Common myeloid progenitor, CD34-positive (primary cell): ENCODE results near the gene TMC3.
A peak's percentile ranks its signal among the peaks of the same experiment; 100 is the strongest.

Experiments used
- CTCF ChIA-PET: fragments of 350-600 bp; sonication (Branson Sonifier 250); formaldehyde crosslinking; loops from one replicate; lab custom pipeline; 2021; ENCODE audit warnings: antibody characterized with exemption; lab: Charles Lee
- POLR2A ChIA-PET: fragments of 350-600 bp; sonication (Branson Sonifier 250); formaldehyde crosslinking; loops from one replicate; lab custom pipeline; 2021; ENCODE audit warnings: antibody characterized with exemption; lab: Charles Lee
- DNase-seq, 3 donors: peaks; one replicate each; pipeline versions ENCODE4 v3.0.0 to v3.0.0-alpha.2; 2013
- H3K27ac ChIP-seq, 2 experiments: 1 replicate in 1 of 2; 2 replicates in 1 of 2; pipeline ENCODE4 v1.7.0; 2013; ENCODE audit warnings: inconsistent platforms in 2 of 2, low read length in 2 of 2, mild to moderate bottlenecking in 2 of 2, low read depth in 1 of 2, moderate library complexity in 1 of 2; ENCODE audit not compliant: severe bottlenecking in 2 of 2, insufficient read depth in 1 of 2, poor library complexity in 1 of 2
- H3K27me3 ChIP-seq, 5 experiments: replicated peaks in 2 of 5; 1 replicate in 3 of 5; 2 replicates in 2 of 5; pipeline versions ENCODE4 v1.6.1 to v1.7.0; 2013; ENCODE audit warnings: low read length in 4 of 5, mild to moderate bottlenecking in 2 of 5, moderate library complexity in 2 of 5, inconsistent platforms in 1 of 5; ENCODE audit not compliant: insufficient read depth in 5 of 5, control insufficient read depth in 4 of 5
- H3K36me3 ChIP-seq, 4 experiments: 1 replicate in 2 of 4; 2 replicates in 2 of 4; pipeline versions ENCODE4 v1.6.1 to v1.7.0; 2013; ENCODE audit warnings: low read length in 3 of 4, control low read depth in 1 of 4, mild to moderate bottlenecking in 1 of 4; ENCODE audit not compliant: control insufficient read depth in 4 of 4, insufficient read depth in 4 of 4
- H3K4me1 ChIP-seq, 4 experiments: 1 replicate in 3 of 4; 2 replicates in 1 of 4; pipeline versions ENCODE4 v1.6.1 to v1.7.1; 2013; ENCODE audit warnings: low read length in 3 of 4, mild to moderate bottlenecking in 3 of 4, control low read depth in 1 of 4, inconsistent platforms in 1 of 4, moderate library complexity in 1 of 4; ENCODE audit not compliant: control insufficient read depth in 4 of 4, insufficient read depth in 4 of 4; ENCODE audit errors: control extremely low read depth in 1 of 4
- H3K4me3 ChIP-seq, 7 experiments: 1 replicate in 4 of 7; 2 replicates in 3 of 7; pipeline versions ENCODE4 v1.5.1 to v1.7.0; 2013; ENCODE audit warnings: mild to moderate bottlenecking in 7 of 7, low read length in 6 of 7, moderate library complexity in 6 of 7, inconsistent platforms in 2 of 7, low read depth in 2 of 7, control low read depth in 1 of 7; ENCODE audit not compliant: insufficient read depth in 4 of 7, control insufficient read depth in 1 of 7; ENCODE audit errors: extremely low read depth in 1 of 7
- H3K9me3 ChIP-seq, 5 experiments: 1 replicate in 4 of 5; 2 replicates in 1 of 5; pipeline versions ENCODE4 v1.6.1 to v1.7.1; 2013; ENCODE audit warnings: low read length in 4 of 5, mild to moderate bottlenecking in 2 of 5, inconsistent platforms in 1 of 5, low read depth in 1 of 5, moderate library complexity in 1 of 5; ENCODE audit not compliant: control insufficient read depth in 4 of 5, insufficient read depth in 2 of 5; ENCODE audit errors: control extremely low read depth in 1 of 5
- WGBS: methylation state at CpG from one replicate; pipeline ENCODE4 v1.1.5; 2013; ENCODE audit not compliant: insufficient coverage; 5-methylcytosine and 5-hydroxymethylcytosine counted together

TMC3 gene

GRCh38 chr15:81295486-81296121 is 78.4 kb downstream of the TMC3 start:
- ChIA-PET CTCF (interaction anchor here (0.8 to 2.8 kb wide), 9 partner anchors 9 to 40 kb away, joined by 3 to 12 read pairs (median 6); no protein-coding TSS in a partner anchor), POLR2A (interaction anchor here (0.6 kb wide), 2 partner anchors 111 to 654 kb away, joined by 3 to 4 read pairs; no protein-coding TSS in a partner anchor)
- no peak for DNase-seq
- Histone ChIP-seq H3K27ac (peak overlapping the region in 1 of 2 experiments; percentile 73), H3K4me3 (peak overlapping the region in 3 of 7 experiments; percentile 70 to 84 (median 83)), H3K36me3 (peaks cover 0 to 16% (median 6%) of the 10 kb centered on the region in 4 experiments), H3K9me3 (no peaks in the 10 kb centered on the region), H3K27me3 (no peaks in the 10 kb centered on the region), H3K4me1 (peaks cover 53 to 98% (median 94%) of the 10 kb centered on the region in 4 experiments)
- 76% methylated on average over 2 of the region's 5 CpGs for WGBS

- CTCF ChIA-PET: interaction anchor here (1.0 to 3.3 kb wide), 5 partner anchors 13 to 41 kb away, joined by 4 to 15 read pairs (median 6); no protein-coding TSS in a partner anchor
- no peaks in the 10 kb centered on the region for H3K9me3 ChIP-seq
- H3K4me1 ChIP-seq: peaks cover 48 to 87% (median 83%) of the 10 kb centered on the region in 4 experiments
- H3K4me3 ChIP-seq: peak overlapping the region in 5 of 7 experiments; percentile 4 to 67 (median 47)
- no peak for DNase-seq
- peaks cover 0 to 7% (median under 1%) of the 10 kb centered on the region in 4 experiments for H3K36me3 ChIP-seq
- POLR2A ChIA-PET: interaction anchor here (1.2 kb wide), 1 partner anchor 14 kb away, joined by 5 read pairs; no protein-coding TSS in a partner anchor
- 25% methylated on average over 6 of the region's 6 CpGs for WGBS
- H3K27ac ChIP-seq: peak overlapping the region; percentile 55 to 65
- no peaks in the 10 kb centered on the region for H3K27me3 ChIP-seq
Observed at GRCh38 chr15:81294516-81294880, 79.5 kb downstream of the TMC3 start.

GRCh38 chr15:81293728-81294515 is 80.1 kb downstream of the TMC3 start:
- ChIA-PET CTCF (interaction anchor here (1.0 to 3.3 kb wide), 5 partner anchors 14 to 42 kb away, joined by 4 to 15 read pairs (median 6); no protein-coding TSS in a partner anchor), POLR2A (interaction anchor here (0.6 to 1.2 kb wide), 2 partner anchors 12 to 14 kb away, joined by 3 to 5 read pairs; no protein-coding TSS in a partner anchor)
- WGBS: 2% methylated on average over 8 of the region's 9 CpGs
- Histone ChIP-seq H3K9me3 (no peaks in the 10 kb centered on the region), H3K4me3 (peak overlapping the region in 6 of 7 experiments; percentile 4 to 67 (median 36)), H3K27me3 (no peaks in the 10 kb centered on the region), H3K36me3 (peaks cover 0 to under 1% (median 0%) of the 10 kb centered on the region in 4 experiments), H3K4me1 (peaks cover 42 to 82% (median 78%) of the 10 kb centered on the region in 4 experiments), H3K27ac (peak overlapping the region; percentile 55 to 65)
- DNase-seq: peak; percentile 86 to 95 (median 94)

- no peak overlapping the region for H3K4me3 ChIP-seq
- DNase-seq: peak in 1 of 3 donors; percentile 38
- POLR2A ChIA-PET: interaction anchor here (1.2 kb wide), 1 partner anchor 10 kb away, joined by 3 read pairs; no protein-coding TSS in a partner anchor
- CTCF ChIA-PET: interaction anchor here (1.0 to 3.3 kb wide), 7 partner anchors 11 to 118 kb away, joined by 3 to 15 read pairs (median 4); no protein-coding TSS in a partner anchor
- H3K4me1 ChIP-seq: peaks cover 37 to 75% (median 73%) of the 10 kb centered on the region in 4 experiments
- H3K36me3 ChIP-seq: no peaks in the 10 kb centered on the region
- WGBS: 80% methylated on average over 8 of the region's 12 CpGs
- peak overlapping the region in 1 of 2 experiments; percentile 45 for H3K27ac ChIP-seq
- no peaks in the 10 kb centered on the region for H3K27me3 ChIP-seq
- no peaks in the 10 kb centered on the region for H3K9me3 ChIP-seq
Observed at GRCh38 chr15:81292523-81293001, 81.5 kb downstream of the TMC3 start.

GRCh38 chr15:81291916-81292522 is 82.0 kb downstream of the TMC3 start:
- ChIA-PET POLR2A (interaction anchor here (0.6 to 1.2 kb wide), 2 partner anchors 10 to 23 kb away, joined by 3 to 6 read pairs; no protein-coding TSS in a partner anchor), CTCF (interaction anchor here (1.0 to 3.3 kb wide), 10 partner anchors 10 to 118 kb away, joined by 3 to 15 read pairs (median 4); no protein-coding TSS in a partner anchor)
- Histone ChIP-seq H3K4me1 (peaks cover 38 to 75% (median 74%) of the 10 kb centered on the region in 4 experiments), H3K27ac (peak overlapping the region in 1 of 2 experiments; percentile 45), H3K36me3 (no peaks in the 10 kb centered on the region), H3K4me3 (no peak overlapping the region), H3K9me3 (no peaks in the 10 kb centered on the region), H3K27me3 (no peaks in the 10 kb centered on the region)
- 100% methylated on average over 3 of the region's 5 CpGs for WGBS
- DNase-seq: no peak

- Histone ChIP-seq H3K4me1 (peaks cover 41 to 75% (median 70%) of the 10 kb centered on the region in 4 experiments), H3K9me3 (no peaks in the 10 kb centered on the region), H3K27me3 (no peaks in the 10 kb centered on the region), H3K36me3 (no peaks in the 10 kb centered on the region), H3K4me3 (no peak overlapping the region), H3K27ac (no peak overlapping the region)
- 100% methylated on average over 2 of the region's 4 CpGs for WGBS
- no peak for DNase-seq
- POLR2A ChIA-PET: no interaction called here
- CTCF ChIA-PET: interaction anchor here (0.8 to 2.1 kb wide), 7 partner anchors 10 to 110 kb away, joined by 3 to 9 read pairs (median 5); no protein-coding TSS in a partner anchor
Observed at GRCh38 chr15:81289910-81290309, 84.1 kb downstream of the TMC3 start.
